Heart left ventricle (tissue), 16 donors: ENCODE results near the gene TSACC. TPM values are rescaled to one million over a fixed set of nuclear protein-coding genes. Genes with fewer than 3 reads are reported as not detected.
A peak's percentile ranks its signal among the peaks of the same experiment; 100 is the strongest.
"Not testable (repeated sequence)": the region's sequence is repeated elsewhere in the genome, so short reads cannot be mapped to it uniquely, and the experiment has no call there.

ENCODE experiments used
- ATAC-seq, 4 donors: fragments of 200-7000 bp; cut with Tn5 transposase; one replicate each; pipeline ENCODE4 v1.9.1; 2020 to 2022; ENCODE audit warnings: moderate library complexity in 4 of 4, mild to moderate bottlenecking in 3 of 4, moderate number of reproducible peaks in 1 of 4
- DNase-seq, 5 donors: peaks; one replicate each; pipeline ENCODE4 v3.0.0-alpha.2; 2020
- H3K27ac ChIP-seq, 12 donors: fragments of 200-600 bp; sonication (generic) in 4 of 12; one replicate each; pipeline versions ENCODE4 v1.5.0 to v1.8.0; 2016 to 2022; ENCODE audit warnings: mild to moderate bottlenecking in 2 of 12
- H3K27me3 ChIP-seq, 9 donors: fragments of 200-600 bp; sonication (generic) in 2 of 9; one replicate each; pipeline versions ENCODE4 v1.5.1 to v1.8.0; 2016 to 2022; ENCODE audit warnings: mild to moderate bottlenecking in 3 of 9
- H3K36me3 ChIP-seq, 9 donors: fragments of 200-600 bp; sonication (generic) in 2 of 9; one replicate each; pipeline versions ENCODE4 v1.5.0 to v1.8.0; 2018 to 2022; ENCODE audit warnings: mild to moderate bottlenecking in 2 of 9
- H3K4me1 ChIP-seq, 12 donors: fragments of 200-600 bp; sonication (generic) in 4 of 12; one replicate each; pipeline versions ENCODE4 v1.5.0 to v1.8.0; 2016 to 2022; ENCODE audit warnings: mild to moderate bottlenecking in 3 of 12
- H3K4me3 ChIP-seq, 12 donors: fragments of 200-600 bp; sonication (generic) in 4 of 12; one replicate each; pipeline versions ENCODE4 v1.5.0 to v1.8.0; 2017 to 2022; ENCODE audit warnings: mild to moderate bottlenecking in 9 of 12, moderate library complexity in 4 of 12
- H3K9me3 ChIP-seq, 12 donors: fragments of 200-600 bp; sonication (generic) in 4 of 12; one replicate each; pipeline versions ENCODE4 v1.5.0 to v1.8.0; 2016 to 2022; ENCODE audit warnings: mild to moderate bottlenecking in 1 of 12
- POLR2A ChIP-seq, 2 donors: fragments of 450-650 bp; IDR thresholded peaks; one replicate each; pipeline ENCODE4 v1.6.1; 2017; ENCODE audit warnings: antibody characterized with exemption in 2 of 2, mild to moderate bottlenecking in 2 of 2, moderate library complexity in 2 of 2
- WGBS, 4 donors: extraction: QIAGEN DNeasy Blood & Tissue Kit in 2 of 4; methylation state at CpG; one replicate each; pipeline versions ENCODE4 v1.1.5 to v1.1.7; 2013 to 2018; 5-methylcytosine and 5-hydroxymethylcytosine counted together
- intact Hi-C, 10 donors: fragments of 100-400 bp; cut with DNase I; formaldehyde crosslinking; loops; one replicate each; pipeline versions ENCODE4 v1.11.1 to v1.14.2; 2022
- polyA plus RNA-seq, 2 donors: library from polyadenylated mRNA; stranded (reverse); fragments of 200-250 nt; gene quantifications; one replicate each; pipeline ENCODE4 v1.2.3, GENCODE V29; 2013
- total RNA-seq, 9 donors: library from RNA; depleted of rRNA in 2 of 9; stranded (reverse); fragments of >200 nt in 2 of 9; fragmentation: NEBNext Ultra II Directional in 3 of 9; extraction: Animal tissue kit (Norgen Biotek cat#: 25700) in 3 of 9; gene quantifications; one replicate each; pipeline versions ENCODE4 v1.1.0 to v1.2.4, GENCODE V29; 2016 to 2023
- TF ChIP-seq, protein P1 (sequence below), 12 donors: fragments of 200-600 bp; sonication (generic) in 4 of 12; IDR thresholded peaks; one replicate each; pipeline versions ENCODE4 v1.5.0 to v1.8.0; 2018 to 2022; ENCODE audit warnings: antibody characterized with exemption in 12 of 12, mild to moderate bottlenecking in 5 of 12
- donor health status: ischemic (EF 13 %, LVEDD 7.1; RV severe dilation, severe dysfunction).
- donor health status: healthy with polysubstance abuse.
- donor health status: DM: no; HTN: yes; CAD: no.
- donor health status: DM: no; HTN: no; CAD: no.
- donor health status: ischemic (EF 25% LVEDD 6.9; RV normal size, moderate dysfunction).
- donor health status: ischemic (EF 25% LVEDD 5.7; RV mildly dilated, moderate dysfunction).
- donor health status: healthy.
- donor health status: DM: yes; HTN: yes; CAD: no.
- donor health status: ischemic (EF 35%, LVEDD 5.7; RV mildly dilated, moderate dysfunction).
- donor health status: nonischemic (EF 11% LVEDD 7.7; RV severe dilation, severe dysfunction).
- donor health status: DM: yes; HTN: yes; CAD: no.
- donor health status: PGD.
- donor health status: ischemic (EF 29% LVEDD 5.4; RV normal size, mild dysfunction).
- donor health status: nonischemic (EF 23%, LVEDD 6.1; RV moderate dilation, normal function).

Gene TSACC
- total and polyA plus RNA-seq, 11 donors = 0.36 to 0.81 TPM; not detected in 9

- Histone ChIP-seq H3K4me1 (peaks cover 0 to 19% (median 7%) of the 10 kb centered on the region in 12 donors), H3K4me3 (no peak overlapping the region), H3K27ac (no peak overlapping the region), H3K36me3 (no peaks in the 10 kb centered on the region), H3K9me3 (no peaks in the 10 kb centered on the region), H3K27me3 (peaks cover 5 to 45% (median 9%) of the 10 kb centered on the region in 9 donors)
- WGBS, 4 donors = 71 to 84% (median 75%) methylated on average over 7 to 9 of the region's 9 CpGs
- no peak for TF ChIP-seq POLR2A (IDR thresholded peaks at IDR 0.05)
- TF ChIP-seq, protein P1, sequence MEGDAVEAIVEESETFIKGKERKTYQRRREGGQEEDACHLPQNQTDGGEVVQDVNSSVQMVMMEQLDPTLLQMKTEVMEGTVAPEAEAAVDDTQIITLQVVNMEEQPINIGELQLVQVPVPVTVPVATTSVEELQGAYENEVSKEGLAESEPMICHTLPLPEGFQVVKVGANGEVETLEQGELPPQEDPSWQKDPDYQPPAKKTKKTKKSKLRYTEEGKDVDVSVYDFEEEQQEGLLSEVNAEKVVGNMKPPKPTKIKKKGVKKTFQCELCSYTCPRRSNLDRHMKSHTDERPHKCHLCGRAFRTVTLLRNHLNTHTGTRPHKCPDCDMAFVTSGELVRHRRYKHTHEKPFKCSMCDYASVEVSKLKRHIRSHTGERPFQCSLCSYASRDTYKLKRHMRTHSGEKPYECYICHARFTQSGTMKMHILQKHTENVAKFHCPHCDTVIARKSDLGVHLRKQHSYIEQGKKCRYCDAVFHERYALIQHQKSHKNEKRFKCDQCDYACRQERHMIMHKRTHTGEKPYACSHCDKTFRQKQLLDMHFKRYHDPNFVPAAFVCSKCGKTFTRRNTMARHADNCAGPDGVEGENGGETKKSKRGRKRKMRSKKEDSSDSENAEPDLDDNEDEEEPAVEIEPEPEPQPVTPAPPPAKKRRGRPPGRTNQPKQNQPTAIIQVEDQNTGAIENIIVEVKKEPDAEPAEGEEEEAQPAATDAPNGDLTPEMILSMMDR (IDR thresholded peaks at IDR 0.05) = no peak
- intact Hi-C loops = no loop called here
- ATAC-seq (no peak), DNase-seq (no peak)
Observed at GRCh38 chr1:156367383-156368156, 29.2 kb downstream of the TSACC start.

- no peak for ATAC-seq
- no peak overlapping the region for H3K4me3 ChIP-seq
- H3K9me3 ChIP-seq = no peaks in the 10 kb centered on the region
- TF ChIP-seq, protein P1 (IDR thresholded peaks at IDR 0.05) = no peak
- no peak for TF ChIP-seq POLR2A (IDR thresholded peaks at IDR 0.05)
- no peak overlapping the region for H3K27ac ChIP-seq
- intact Hi-C loops = no loop called here
- 89 to 92% (median 91%) methylated on average over 7 of the region's 7 CpGs for WGBS, 4 donors
- H3K36me3 ChIP-seq = no peaks in the 10 kb centered on the region
- peaks cover 5 to 45% (median 9%) of the 10 kb centered on the region in 9 donors for H3K27me3 ChIP-seq
- no peak for DNase-seq
- peaks cover 0 to 19% (median 7%) of the 10 kb centered on the region in 12 donors for H3K4me1 ChIP-seq
Observed at GRCh38 chr1:156368157-156368658, 29.9 kb downstream of the TSACC start.

DNA sequence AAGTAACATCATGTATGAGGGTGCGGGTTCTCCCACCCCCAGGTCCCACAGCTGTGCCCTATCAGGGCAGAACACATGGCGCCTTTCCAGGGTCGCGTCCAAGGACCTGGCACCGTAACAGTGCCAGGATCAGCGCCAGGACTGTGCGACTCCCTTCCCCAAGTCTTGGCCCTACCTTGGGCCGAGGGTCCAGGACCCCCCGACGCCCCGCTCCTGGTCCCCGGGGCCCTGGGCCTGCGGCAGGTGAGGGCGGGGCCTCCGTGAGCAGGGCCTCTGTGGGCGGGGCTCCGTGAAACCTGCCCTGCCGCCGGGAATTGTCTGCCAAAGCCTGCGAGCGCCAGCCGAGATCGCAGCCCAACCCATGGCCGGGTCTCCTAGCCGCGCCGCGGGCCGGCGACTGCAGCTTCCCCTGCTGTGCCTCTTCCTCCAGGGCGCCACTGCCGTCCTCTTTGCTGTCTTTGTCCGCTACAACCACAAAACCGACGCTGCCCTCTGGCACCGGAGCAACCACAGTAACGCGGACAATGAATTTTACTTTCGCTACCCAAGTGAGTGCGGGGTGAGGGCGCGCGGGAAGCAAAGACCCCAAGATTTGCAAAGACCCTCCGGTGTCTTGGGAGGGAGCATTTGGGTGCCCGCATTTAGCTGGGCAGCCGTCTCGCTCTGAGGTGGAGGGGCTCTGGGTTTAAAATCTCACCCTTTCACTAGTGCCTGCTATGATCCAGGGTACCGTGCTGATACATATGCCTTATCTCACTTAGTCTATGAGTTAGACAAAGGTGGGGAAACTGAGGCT, 30.8 kb downstream of the TSACC start, which contains the start of gene RHBG:
RHBG (plus strand) TSS at position 323 of the 796 bp plus-strand sequence; CDS start at position 362, 39 bp downstream.
- intact Hi-C loops = no loop called here
- no peaks in the 10 kb centered on the region for H3K36me3 ChIP-seq
- TF ChIP-seq POLR2A (IDR thresholded peaks at IDR 0.05) = no peak
- TF ChIP-seq, protein P1 (IDR thresholded peaks at IDR 0.05) = no peak
- H3K4me1 ChIP-seq = peaks cover 0 to 19% (median 7%) of the 10 kb centered on the region in 12 donors
- H3K9me3 ChIP-seq = no peaks in the 10 kb centered on the region
- DNase-seq (peak in 4 of 5 donors; percentile 16 to 41 (median 29)), ATAC-seq (peak; percentile 14 to 51 (median 37))
- H3K27me3 ChIP-seq = peaks cover 5 to 39% (median 8%) of the 10 kb centered on the region in 9 donors
- peak within 1 kb of the TSS in 11 of 12 donors; percentile 3 to 49 (median 41) for H3K4me3 ChIP-seq
- 10 to 22% (median 11%) methylated on average over 23 to 48 of the region's 48 CpGs for WGBS, 4 donors
- no peak within 1 kb of the TSS for H3K27ac ChIP-seq

DNA sequence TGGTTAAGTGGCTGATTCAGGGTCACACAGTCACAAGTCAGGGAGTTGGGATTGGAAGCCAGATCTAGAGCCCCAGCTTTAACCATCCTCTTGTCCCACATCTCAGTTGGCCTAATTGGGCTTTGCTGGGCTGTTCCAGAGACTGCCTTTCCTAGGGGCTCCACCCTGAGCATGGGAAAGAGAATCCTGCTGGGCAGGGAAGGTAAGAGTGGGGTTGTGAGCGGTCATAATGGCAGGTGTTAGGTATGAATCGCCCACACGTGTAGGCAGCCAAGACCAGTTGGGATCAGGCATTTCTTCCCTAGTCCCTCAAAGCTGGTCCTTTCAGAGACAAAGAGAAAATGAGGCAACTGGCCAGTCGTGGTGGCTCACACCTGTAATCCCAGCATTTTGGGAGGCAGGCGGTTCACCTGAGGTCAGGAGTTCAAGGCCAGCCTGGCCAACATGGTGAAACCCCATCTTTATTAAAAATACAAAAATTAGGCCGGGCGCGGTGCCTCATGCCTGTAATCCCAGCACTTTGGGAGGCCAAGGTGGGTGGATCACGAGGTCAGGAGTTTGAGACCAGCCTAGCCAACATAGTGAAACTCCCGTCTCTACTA, 31.5 kb downstream of the TSACC start:
- H3K4me3 ChIP-seq, H3K9me3 ChIP-seq, intact Hi-C loops, H3K27ac ChIP-seq, DNase-seq, H3K36me3 ChIP-seq, ATAC-seq: not testable (repeated sequence)
- 88 to 93% (median 92%) methylated on average over 10 of the region's 10 CpGs for WGBS, 4 donors
- Histone ChIP-seq H3K27me3 (peaks cover 5 to 39% (median 8%) of the 10 kb centered on the region in 9 donors), H3K4me1 (peaks cover 0 to 19% (median 7%) of the 10 kb centered on the region in 12 donors)
